Cardiac muscle cell (in vitro differentiated cells and primary cell): ENCODE measurements around the gene SPAG16. TPM values are rescaled to one million over a fixed set of nuclear protein-coding genes. Genes with fewer than 3 reads are reported as not detected.

Experiments used
- DNase-seq, 2 donors: peaks; one replicate each; pipeline versions ENCODE4 v3.0.0 to v3.0.0-alpha.2; 2010 to 2017; ENCODE audit warnings: low read depth in 1 of 2, low spot score in 1 of 2
- H3K27ac ChIP-seq: fragments of 200-600 bp; sonication (generic); 2 replicates; pipeline ENCODE4 v1.5.1; 2016
- H3K27me3 ChIP-seq: fragments of 200-600 bp; sonication (generic); 2 replicates; pipeline ENCODE4 v1.6.0; 2016; ENCODE audit warnings: control low read depth
- H3K36me3 ChIP-seq: fragments of 200-600 bp; sonication (generic); 2 replicates; pipeline ENCODE4 v1.5.1; 2016; ENCODE audit warnings: control low read depth
- H3K4me1 ChIP-seq: fragments of 200-600 bp; sonication (generic); 2 replicates; pipeline ENCODE4 v1.8.1; 2017; ENCODE audit warnings: low read depth, mild to moderate bottlenecking, mixed run types
- H3K4me3 ChIP-seq: fragments of 200-600 bp; sonication (generic); 2 replicates; pipeline ENCODE4 v1.5.1; 2016; ENCODE audit warnings: mild to moderate bottlenecking
- H3K9me3 ChIP-seq: fragments of 200-600 bp; sonication (generic); 2 replicates; pipeline ENCODE4 v1.5.1; 2017; ENCODE audit warnings: low read depth, mild to moderate bottlenecking, control low read depth
- CTCF ChIP-seq: IDR thresholded peaks from 2 replicates; pipeline ENCODE4 v1.5.1; 2012; ENCODE audit warnings: low read depth, mild to moderate bottlenecking, low read length
- polyA plus RNA-seq: library from polyadenylated mRNA; unstranded; fragments of >200 nt; fragmentation: Nextera tagmentation; extraction: Ambion mirVana; gene quantifications from 2 replicates; pipeline ENCODE4 v1.2.1, GENCODE V29; 2016
- total RNA-seq: library from RNA; depleted of rRNA; stranded (reverse); fragments of >200 nt; gene quantifications from 2 replicates; pipeline ENCODE4 v1.2.3, GENCODE V29; 2016

Gene SPAG16
- total and polyA plus RNA-seq, 2 experiments from 2014 or later: 32.8 to 57.9 TPM

GRCh38 chr2:213537579-213537978 lies 253.3 kb downstream of the SPAG16 start:
- H3K36me3 ChIP-seq: no peaks in the 10 kb centered on the region
- no peaks in the 10 kb centered on the region for H3K27me3 ChIP-seq
- H3K4me1 ChIP-seq: peaks cover 21% of the 10 kb centered on the region
- no peak overlapping the region for H3K27ac ChIP-seq
- TF ChIP-seq CTCF: no peak
- no peaks in the 10 kb centered on the region for H3K9me3 ChIP-seq
- no peak for DNase-seq
- H3K4me3 ChIP-seq: no peak overlapping the region

DNA sequence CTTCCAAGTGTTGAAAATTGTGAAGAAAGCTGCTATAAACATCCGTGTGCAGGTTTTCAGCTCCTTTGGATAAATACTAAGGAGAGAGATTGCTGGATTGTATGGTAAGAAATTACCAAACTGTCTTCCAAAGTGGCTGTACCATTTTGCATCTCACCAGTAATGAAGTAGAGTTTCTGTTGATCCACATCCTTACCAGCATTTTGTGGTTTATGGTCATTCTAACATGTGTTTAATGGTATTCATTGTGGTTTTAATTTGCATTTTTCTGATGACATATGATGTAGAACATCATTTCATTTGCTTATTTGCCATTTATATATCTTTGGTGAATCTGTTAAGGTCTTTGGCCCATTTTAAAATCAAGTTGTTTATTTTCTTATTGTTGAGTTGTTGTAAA lies 260.7 kb downstream of the SPAG16 start:
- Histone ChIP-seq H3K4me3 (no peak overlapping the region), H3K36me3 (no peaks in the 10 kb centered on the region), H3K4me1 (peaks cover 9% of the 10 kb centered on the region), H3K9me3 (no peaks in the 10 kb centered on the region), H3K27me3 (no peaks in the 10 kb centered on the region), H3K27ac (no peak overlapping the region)
- TF ChIP-seq CTCF: no peak
- DNase-seq: no peak

- H3K27ac ChIP-seq: no peak overlapping the region
- H3K27me3 ChIP-seq: no peaks in the 10 kb centered on the region
- H3K4me1 ChIP-seq: peaks cover 9% of the 10 kb centered on the region
- DNase-seq: no peak
- TF ChIP-seq CTCF: no peak
- H3K36me3 ChIP-seq: no peaks in the 10 kb centered on the region
- H3K9me3 ChIP-seq: no peaks in the 10 kb centered on the region
- H3K4me3 ChIP-seq: no peak overlapping the region
Observed at GRCh38 chr2:213545481-213545880, 261.2 kb downstream of the SPAG16 start.

GRCh38 chr2:213545964-213546475 lies 261.8 kb downstream of the SPAG16 start:
- no peaks in the 10 kb centered on the region for H3K27me3 ChIP-seq
- DNase-seq: no peak
- no peaks in the 10 kb centered on the region for H3K36me3 ChIP-seq
- H3K4me3 ChIP-seq: no peak overlapping the region
- peaks cover 9% of the 10 kb centered on the region for H3K4me1 ChIP-seq
- no peak for TF ChIP-seq CTCF
- no peak overlapping the region for H3K27ac ChIP-seq
- H3K9me3 ChIP-seq: no peaks in the 10 kb centered on the region

- Histone ChIP-seq H3K4me1 (peaks cover 9% of the 10 kb centered on the region), H3K4me3 (no peak overlapping the region), H3K36me3 (no peaks in the 10 kb centered on the region), H3K9me3 (no peaks in the 10 kb centered on the region), H3K27me3 (no peaks in the 10 kb centered on the region), H3K27ac (no peak overlapping the region)
- no peak for DNase-seq
- TF ChIP-seq CTCF: no peak
Observed at GRCh38 chr2:213551526-213551925, 267.3 kb downstream of the SPAG16 start.

DNA sequence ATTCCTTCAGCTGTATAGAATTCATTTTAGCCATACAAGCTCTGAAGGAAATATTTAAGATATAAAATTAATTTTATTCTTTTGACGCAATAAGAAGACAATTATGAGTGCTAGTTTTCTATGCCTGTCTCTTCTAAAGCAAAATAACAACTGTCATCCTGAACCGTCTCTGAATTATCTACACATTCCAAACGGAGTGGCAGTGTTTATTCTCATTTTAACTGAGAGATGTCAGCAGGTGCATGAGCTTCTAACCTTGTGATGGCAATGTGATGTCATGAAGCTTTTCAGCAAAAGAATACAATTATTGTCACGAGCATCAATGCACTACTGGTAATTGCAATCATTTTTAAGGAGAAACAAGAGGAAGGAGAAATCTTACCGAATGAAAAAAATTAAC lies 274.8 kb downstream of the SPAG16 start:
- no peak for TF ChIP-seq CTCF
- Histone ChIP-seq H3K36me3 (no peaks in the 10 kb centered on the region), H3K4me3 (no peak overlapping the region), H3K27ac (no peak overlapping the region), H3K27me3 (no peaks in the 10 kb centered on the region), H3K9me3 (no peaks in the 10 kb centered on the region), H3K4me1 (peaks cover 7% of the 10 kb centered on the region)
- peak in 1 of 2 donors; percentile 8 for DNase-seq
